Liver (tissue), 9 donors: ENCODE results near the gene OSBPL5. TPM values are rescaled to one million over a fixed set of nuclear protein-coding genes. Genes with fewer than 3 reads are reported as not detected.

Experiments
- DNase-seq: peaks from one replicate; pipeline ENCODE4 v3.0.0-alpha.2; 2017; ENCODE audit warnings: low spot score
- H3K27ac ChIP-seq, 2 donors: one replicate each; pipeline ENCODE4 v1.7.0; 2013; ENCODE audit warnings: inconsistent platforms in 2 of 2, low read length in 2 of 2, control low read depth in 1 of 2, low read depth in 1 of 2, mild to moderate bottlenecking in 1 of 2
- H3K27me3 ChIP-seq, 4 donors: one replicate each; pipeline versions ENCODE4 v1.6.1 to v1.7.0; 2013; ENCODE audit warnings: low read length in 3 of 4, inconsistent platforms in 1 of 4, mild to moderate bottlenecking in 1 of 4, moderate library complexity in 1 of 4; ENCODE audit not compliant: control insufficient read depth in 4 of 4, insufficient read depth in 4 of 4
- H3K36me3 ChIP-seq, 4 donors: one replicate each; pipeline versions ENCODE4 v1.6.1 to v1.7.0; 2013; ENCODE audit warnings: low read length in 3 of 4, mild to moderate bottlenecking in 3 of 4, low read depth in 1 of 4, moderate library complexity in 1 of 4; ENCODE audit not compliant: control insufficient read depth in 4 of 4, insufficient read depth in 3 of 4
- H3K4me1 ChIP-seq, 4 donors: one replicate each; pipeline versions ENCODE4 v1.6.1 to v1.7.0; 2013; ENCODE audit warnings: low read length in 3 of 4, mild to moderate bottlenecking in 3 of 4, moderate library complexity in 1 of 4; ENCODE audit not compliant: control insufficient read depth in 4 of 4, insufficient read depth in 4 of 4
- H3K4me3 ChIP-seq, 3 donors: one replicate each; pipeline versions ENCODE4 v1.6.1 to v1.7.0; 2013; ENCODE audit warnings: low read length in 3 of 3, control low read depth in 1 of 3, low read depth in 1 of 3, mild to moderate bottlenecking in 1 of 3
- H3K9ac ChIP-seq, 2 donors: one replicate each; pipeline ENCODE4 v1.7.0; 2013; ENCODE audit warnings: low read length in 2 of 2, mild to moderate bottlenecking in 2 of 2, moderate library complexity in 2 of 2, control low read depth in 1 of 2, low read depth in 1 of 2
- H3K9me3 ChIP-seq, 4 donors: one replicate each; pipeline versions ENCODE4 v1.6.1 to v1.7.0; 2013; ENCODE audit warnings: low read length in 3 of 4; ENCODE audit not compliant: control insufficient read depth in 4 of 4
- FOXA1 ChIP-seq: IDR thresholded peaks from 2 replicates; pipeline ENCODE4 v1.6.1; 2016; ENCODE audit warnings: antibody characterized with exemption
- FOXA2 ChIP-seq: IDR thresholded peaks from 2 replicates; pipeline ENCODE4 v1.6.1; 2016; ENCODE audit warnings: antibody characterized with exemption
- GABPA ChIP-seq, 2 donors: IDR thresholded peaks in 1 of 2; conservative IDR thresholded peaks in 1 of 2; 2 replicates each; pipeline ENCODE4 v1.6.1; 2016; ENCODE audit warnings: antibody characterized with exemption in 2 of 2, mild to moderate bottlenecking in 1 of 2, moderate library complexity in 1 of 2
- JUND ChIP-seq, 2 donors: IDR thresholded peaks; 2 replicates each; pipeline ENCODE4 v1.6.1; 2016; ENCODE audit warnings: antibody characterized with exemption in 2 of 2
- NR2F2 ChIP-seq: IDR thresholded peaks from 2 replicates; pipeline ENCODE4 v1.6.1; 2016; ENCODE audit warnings: antibody characterized with exemption
- RAD21 ChIP-seq, 2 donors: IDR thresholded peaks; 2 replicates each; pipeline ENCODE4 v1.6.1; 2016; ENCODE audit warnings: antibody characterized with exemption in 2 of 2, mild to moderate bottlenecking in 2 of 2
- RXRA ChIP-seq, 2 donors: IDR thresholded peaks; 2 replicates each; pipeline ENCODE4 v1.6.1; 2017 to 2018; ENCODE audit warnings: antibody characterized with exemption in 2 of 2, mild to moderate bottlenecking in 1 of 2
- SP1 ChIP-seq: IDR thresholded peaks from 2 replicates; pipeline ENCODE4 v1.6.1; 2018; ENCODE audit warnings: antibody characterized with exemption, mild to moderate bottlenecking
- WGBS: extraction: QIAGEN DNeasy Blood & Tissue Kit; methylation state at CpG from one replicate; pipeline ENCODE4 v1.1.7; 2013; 5-methylcytosine and 5-hydroxymethylcytosine counted together
- polyA plus RNA-seq, 2 donors: library from polyadenylated mRNA; stranded (reverse) in 1 of 2; unstranded in 1 of 2; fragments of 200-250 nt in 1 of 2; fragments of >200 nt in 1 of 2; fragmentation: Nextera tagmentation in 1 of 2; extraction: Ambion mirVana in 1 of 2; gene quantifications; one replicate each; pipeline versions ENCODE4 v1.2.1 to v1.2.3, GENCODE V29; 2013 to 2015
- total RNA-seq, 2 donors: library from RNA; depleted of rRNA; stranded (reverse); fragments of >200 nt; gene quantifications; one replicate each; pipeline ENCODE4 v1.2.3, GENCODE V29; 2014
- TF ChIP-seq, protein P1 (sequence below): IDR thresholded peaks from 2 replicates; pipeline ENCODE4 v1.6.1; 2016; ENCODE audit warnings: antibody characterized with exemption
- TF ChIP-seq, protein P2 (sequence below): IDR thresholded peaks from 2 replicates; pipeline ENCODE4 v1.6.1; 2016; ENCODE audit warnings: antibody characterized with exemption, mild to moderate bottlenecking
- TF ChIP-seq, protein P3 (sequence below): IDR thresholded peaks from 2 replicates; pipeline ENCODE4 v1.6.1; 2016; ENCODE audit warnings: antibody characterized with exemption
- donor health status: healthy.
- donor health status: healthy.
- donor health status: healthy.
- donor health status: healthy.
- donor health status: healthy.

Gene OSBPL5
- total and polyA plus RNA-seq, 4 donors = 0.74 to 6.2 (median 3.9) TPM

DNA sequence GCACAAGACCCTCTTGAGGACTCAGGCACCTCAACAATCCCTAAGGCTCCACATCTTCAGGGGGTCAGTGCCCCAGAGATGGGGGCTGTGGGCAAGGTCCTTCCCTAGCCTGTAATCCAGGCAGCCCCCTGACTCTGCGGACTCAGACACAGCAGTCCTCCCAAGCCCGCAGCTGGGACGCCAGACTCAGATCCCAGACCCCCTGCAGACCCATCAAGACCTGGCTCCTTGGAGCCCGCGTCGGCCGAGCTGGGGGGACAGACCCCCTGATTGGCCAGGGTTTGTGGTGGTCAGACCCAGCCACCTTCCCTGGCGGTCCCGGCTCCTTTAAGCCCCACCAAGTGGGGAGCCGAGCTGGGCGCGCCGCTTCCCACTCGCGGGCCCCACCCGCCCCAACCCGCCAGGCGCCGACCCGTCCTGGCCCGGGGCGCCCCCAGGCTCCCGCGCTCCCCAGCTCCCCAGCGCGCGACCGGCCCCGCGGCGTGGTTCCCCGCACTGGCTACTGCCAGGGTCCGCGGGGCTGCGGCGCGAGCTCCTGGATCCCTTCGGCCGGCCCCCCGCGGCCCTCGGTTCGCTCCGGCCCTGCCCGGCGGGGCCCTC, 458 bp downstream of the OSBPL5 start:
- H3K4me3 ChIP-seq = peak overlapping the region in 2 of 3 donors; percentile 38 to 68
- no peak overlapping the region for H3K9ac ChIP-seq
- WGBS = 3% methylated on average over 46 of the region's 46 CpGs

DNA sequence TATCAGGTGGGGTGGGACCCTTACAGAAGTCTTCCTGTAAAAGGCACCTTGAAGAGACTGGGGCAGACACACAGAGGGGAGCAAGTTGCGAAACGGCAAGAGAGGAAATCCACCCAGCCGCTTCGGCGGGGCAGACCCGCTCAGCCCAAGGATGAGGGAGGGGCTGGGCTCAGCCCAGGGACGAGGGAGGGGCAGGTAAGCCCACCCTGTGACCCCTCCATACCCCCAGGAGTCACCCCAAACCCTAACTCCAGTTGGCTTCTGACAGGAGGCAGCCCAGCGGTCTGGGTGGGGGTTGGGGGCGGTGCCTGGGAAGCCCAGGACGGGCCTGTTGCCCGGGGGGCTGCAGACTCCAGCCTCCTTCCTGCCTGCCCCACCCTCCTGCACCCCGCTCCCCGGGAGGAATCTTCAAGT, 965 bp downstream of the OSBPL5 start:
- no peaks in the 10 kb centered on the region for H3K36me3 ChIP-seq
- TF ChIP-seq, protein P1, sequence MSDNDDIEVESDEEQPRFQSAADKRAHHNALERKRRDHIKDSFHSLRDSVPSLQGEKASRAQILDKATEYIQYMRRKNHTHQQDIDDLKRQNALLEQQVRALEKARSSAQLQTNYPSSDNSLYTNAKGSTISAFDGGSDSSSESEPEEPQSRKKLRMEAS = no peak
- TF ChIP-seq RXRA (IDR thresholded peaks at IDR 0.05) (no peak), JUND (IDR thresholded peaks at IDR 0.05) (no peak)
- H3K9ac ChIP-seq = no peak overlapping the region
- WGBS = 32% methylated on average over 13 of the region's 13 CpGs
- peaks cover 0 to 15% (median 6%) of the 10 kb centered on the region in 4 donors for H3K4me1 ChIP-seq
- H3K27me3 ChIP-seq = peaks cover 0 to 2% (median 0%) of the 10 kb centered on the region in 4 donors
- H3K9me3 ChIP-seq = no peaks in the 10 kb centered on the region
- no peak for DNase-seq
- H3K27ac ChIP-seq = peak overlapping the region in 1 of 2 donors; percentile 37
- H3K4me3 ChIP-seq = peak overlapping the region in 1 of 3 donors; percentile 68

More for the DNA sequence above, 458 bp downstream of the OSBPL5 start:
- no peak for TF ChIP-seq RXRA (IDR thresholded peaks at IDR 0.05)
- TF ChIP-seq, protein P2, sequence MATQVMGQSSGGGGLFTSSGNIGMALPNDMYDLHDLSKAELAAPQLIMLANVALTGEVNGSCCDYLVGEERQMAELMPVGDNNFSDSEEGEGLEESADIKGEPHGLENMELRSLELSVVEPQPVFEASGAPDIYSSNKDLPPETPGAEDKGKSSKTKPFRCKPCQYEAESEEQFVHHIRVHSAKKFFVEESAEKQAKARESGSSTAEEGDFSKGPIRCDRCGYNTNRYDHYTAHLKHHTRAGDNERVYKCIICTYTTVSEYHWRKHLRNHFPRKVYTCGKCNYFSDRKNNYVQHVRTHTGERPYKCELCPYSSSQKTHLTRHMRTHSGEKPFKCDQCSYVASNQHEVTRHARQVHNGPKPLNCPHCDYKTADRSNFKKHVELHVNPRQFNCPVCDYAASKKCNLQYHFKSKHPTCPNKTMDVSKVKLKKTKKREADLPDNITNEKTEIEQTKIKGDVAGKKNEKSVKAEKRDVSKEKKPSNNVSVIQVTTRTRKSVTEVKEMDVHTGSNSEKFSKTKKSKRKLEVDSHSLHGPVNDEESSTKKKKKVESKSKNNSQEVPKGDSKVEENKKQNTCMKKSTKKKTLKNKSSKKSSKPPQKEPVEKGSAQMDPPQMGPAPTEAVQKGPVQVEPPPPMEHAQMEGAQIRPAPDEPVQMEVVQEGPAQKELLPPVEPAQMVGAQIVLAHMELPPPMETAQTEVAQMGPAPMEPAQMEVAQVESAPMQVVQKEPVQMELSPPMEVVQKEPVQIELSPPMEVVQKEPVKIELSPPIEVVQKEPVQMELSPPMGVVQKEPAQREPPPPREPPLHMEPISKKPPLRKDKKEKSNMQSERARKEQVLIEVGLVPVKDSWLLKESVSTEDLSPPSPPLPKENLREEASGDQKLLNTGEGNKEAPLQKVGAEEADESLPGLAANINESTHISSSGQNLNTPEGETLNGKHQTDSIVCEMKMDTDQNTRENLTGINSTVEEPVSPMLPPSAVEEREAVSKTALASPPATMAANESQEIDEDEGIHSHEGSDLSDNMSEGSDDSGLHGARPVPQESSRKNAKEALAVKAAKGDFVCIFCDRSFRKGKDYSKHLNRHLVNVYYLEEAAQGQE = no peak
- TF ChIP-seq, protein P3, sequence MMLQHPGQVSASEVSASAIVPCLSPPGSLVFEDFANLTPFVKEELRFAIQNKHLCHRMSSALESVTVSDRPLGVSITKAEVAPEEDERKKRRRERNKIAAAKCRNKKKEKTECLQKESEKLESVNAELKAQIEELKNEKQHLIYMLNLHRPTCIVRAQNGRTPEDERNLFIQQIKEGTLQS = no peak
- TF ChIP-seq GABPA (IDR thresholded peaks at IDR 0.05 in 1 of 2, conservative IDR thresholded peaks at IDR 0.05 in 1 of 2) = no peak
- TF ChIP-seq, protein P1 = no peak
- no peak for TF ChIP-seq RAD21 (IDR thresholded peaks at IDR 0.05)
- TF ChIP-seq FOXA1 = no peak
- peaks cover 0 to 2% (median 0%) of the 10 kb centered on the region in 4 donors for H3K27me3 ChIP-seq
- H3K4me1 ChIP-seq = peaks cover 0 to 13% (median 6%) of the 10 kb centered on the region in 4 donors
- H3K36me3 ChIP-seq = no peaks in the 10 kb centered on the region
- no peak for DNase-seq
- peak overlapping the region in 1 of 2 donors; percentile 37 for H3K27ac ChIP-seq
- no peaks in the 10 kb centered on the region for H3K9me3 ChIP-seq

DNA sequence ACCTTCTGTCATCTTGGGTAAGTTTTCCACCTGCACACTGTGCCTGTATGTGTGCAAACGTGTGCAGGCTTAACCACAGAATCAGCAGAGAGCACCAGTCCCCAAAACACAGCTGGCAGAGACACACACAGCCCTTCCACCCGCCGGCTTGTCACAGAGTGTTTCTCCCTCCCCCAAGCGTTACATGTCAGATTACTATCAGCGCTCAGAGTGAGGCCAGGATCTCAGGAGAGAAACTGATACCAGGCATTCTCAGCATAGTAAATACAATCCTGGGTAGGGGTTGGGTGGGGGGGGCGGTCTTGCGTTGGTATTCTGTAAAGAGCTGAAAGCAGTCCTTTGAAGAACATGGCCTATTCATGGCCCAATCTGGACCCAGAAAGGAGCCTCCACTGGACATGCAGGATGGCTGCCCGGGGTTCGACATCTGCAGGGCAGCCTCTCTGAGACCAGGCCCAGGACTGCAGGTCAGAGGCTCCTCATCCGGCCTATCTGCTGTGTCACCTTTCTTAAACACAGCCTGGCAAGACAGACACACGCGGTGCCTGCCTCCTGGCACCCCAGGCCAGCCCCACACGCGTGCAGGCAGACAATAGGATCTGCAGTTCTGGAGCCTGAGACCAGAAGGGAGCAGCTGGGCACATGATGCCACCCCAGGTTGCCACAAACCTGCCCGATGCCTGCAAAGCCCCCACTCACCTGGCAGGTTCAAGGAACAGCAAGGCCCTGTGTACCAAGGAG, 1.7 kb downstream of the OSBPL5 start:
- no peak overlapping the region for H3K27ac ChIP-seq
- peaks cover 0 to 2% (median 0%) of the 10 kb centered on the region in 4 donors for H3K27me3 ChIP-seq
- peaks cover 0 to 15% (median 6%) of the 10 kb centered on the region in 4 donors for H3K4me1 ChIP-seq
- H3K9me3 ChIP-seq = no peaks in the 10 kb centered on the region
- WGBS = 68% methylated on average over 15 of the region's 15 CpGs
- TF ChIP-seq NR2F2 (no peak), FOXA2 (no peak), RAD21 (IDR thresholded peaks at IDR 0.05) (no peak), SP1 (no peak), JUND (IDR thresholded peaks at IDR 0.05) (no peak)
- H3K36me3 ChIP-seq = no peaks in the 10 kb centered on the region
- H3K4me3 ChIP-seq = no peak overlapping the region
- no peak for DNase-seq
- H3K9ac ChIP-seq = no peak overlapping the region
